ENCODE measurements around the gene RGS16.
"Not testable (repeated sequence)": the region's sequence is repeated elsewhere in the genome, so short reads cannot be mapped to it uniquely, and the experiment has no call there.

Gene RGS16, protein sequence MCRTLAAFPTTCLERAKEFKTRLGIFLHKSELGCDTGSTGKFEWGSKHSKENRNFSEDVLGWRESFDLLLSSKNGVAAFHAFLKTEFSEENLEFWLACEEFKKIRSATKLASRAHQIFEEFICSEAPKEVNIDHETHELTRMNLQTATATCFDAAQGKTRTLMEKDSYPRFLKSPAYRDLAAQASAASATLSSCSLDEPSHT

GRCh38 chr1:182604175-182605164 lies at the start of gene RGS16:
Gene RGS16 (minus strand): TSS chr1:182604389. CDS start chr1:182604259, 130 bp downstream.
- peak; percentile 83 for DNase-seq

DNA sequence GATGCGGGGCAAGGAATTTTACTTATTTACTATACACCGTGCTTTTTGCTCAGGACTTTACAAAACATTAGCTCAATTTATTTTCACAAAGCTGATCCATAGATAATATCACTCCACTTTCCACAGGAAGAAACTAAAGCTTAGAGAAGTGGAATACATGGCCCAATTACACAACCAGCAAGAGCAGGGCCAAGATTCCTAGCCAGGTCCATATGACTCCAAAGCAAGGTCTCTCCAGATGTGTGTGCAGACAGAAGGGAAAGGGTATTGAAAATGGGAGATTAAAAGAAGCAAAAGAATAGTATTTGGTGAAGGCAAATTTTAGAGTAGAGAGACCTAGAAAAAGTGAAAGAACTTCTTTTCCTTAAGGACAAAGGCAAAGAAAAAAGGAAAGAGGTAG lies 49.8 kb upstream of the RGS16 start:
- no peak for DNase-seq

DNA sequence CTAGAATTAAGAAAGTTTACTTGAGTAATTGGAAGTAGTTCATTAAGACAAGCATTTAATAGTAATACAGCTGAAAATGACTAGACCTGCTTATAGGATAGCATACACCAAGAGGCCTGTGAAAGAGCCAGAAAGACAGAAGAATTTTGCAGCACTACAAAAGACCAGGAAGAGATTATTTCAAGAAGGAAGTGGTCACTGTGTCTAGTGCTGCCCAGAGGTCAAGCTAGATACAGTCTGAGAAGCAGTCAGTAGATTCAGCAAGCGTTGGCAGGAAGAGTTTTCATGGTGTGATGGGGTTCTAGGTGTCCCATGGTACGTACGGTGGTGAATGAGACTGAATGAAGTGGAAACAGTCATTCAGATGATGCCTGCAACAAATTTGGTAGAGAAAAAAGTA lies 48.7 kb upstream of the RGS16 start:
- DNase-seq: no peak

DNA sequence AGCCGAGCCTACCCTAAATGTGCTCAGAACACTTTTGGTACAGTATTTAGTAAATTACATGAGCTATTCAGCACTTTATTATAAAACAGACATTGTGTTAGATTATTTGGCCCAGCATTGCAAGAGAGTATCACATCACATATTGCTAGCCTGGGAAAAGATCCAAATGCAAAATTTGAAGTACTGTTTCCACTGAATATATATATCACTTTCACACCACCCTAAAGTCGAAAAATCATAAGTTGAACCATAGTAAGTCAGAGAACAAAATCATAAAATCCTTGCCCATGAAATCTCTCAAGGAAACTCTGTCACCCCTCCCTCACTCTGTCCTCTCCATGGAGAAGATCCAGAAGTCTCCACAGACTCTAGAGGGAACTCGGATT lies 47.1 kb upstream of the RGS16 start:
- no peak for DNase-seq

DNA sequence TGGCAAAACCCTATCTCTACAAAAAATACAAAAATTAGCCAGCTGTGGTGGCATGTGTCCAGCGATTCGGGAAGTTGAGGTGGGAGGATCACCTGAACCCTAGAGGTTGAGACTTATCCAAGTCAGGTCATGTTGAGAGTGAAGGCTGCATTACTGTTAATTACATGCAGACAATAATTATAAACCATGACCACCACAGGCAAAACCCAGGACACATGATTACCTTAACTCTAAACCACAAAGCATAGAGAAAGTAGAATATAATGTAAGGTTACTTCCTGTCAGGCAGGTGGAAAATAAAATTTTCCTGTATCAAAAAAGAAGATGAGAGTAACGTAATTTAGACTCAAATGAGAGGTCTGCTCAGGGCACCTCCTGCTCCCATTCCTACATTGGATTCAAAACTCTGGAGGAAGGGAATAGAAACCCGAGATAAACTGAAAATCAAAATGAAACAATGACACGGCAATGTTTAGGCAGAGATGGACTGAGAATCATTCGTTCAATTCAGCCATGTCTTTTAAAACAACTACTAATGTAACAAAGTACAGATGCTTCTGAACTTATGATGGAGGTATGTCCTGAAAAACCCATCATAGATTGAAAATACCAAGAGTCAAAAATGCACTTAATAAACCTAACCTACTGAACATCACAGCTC lies 46.6 kb upstream of the RGS16 start:
- no peak for DNase-seq

DNA sequence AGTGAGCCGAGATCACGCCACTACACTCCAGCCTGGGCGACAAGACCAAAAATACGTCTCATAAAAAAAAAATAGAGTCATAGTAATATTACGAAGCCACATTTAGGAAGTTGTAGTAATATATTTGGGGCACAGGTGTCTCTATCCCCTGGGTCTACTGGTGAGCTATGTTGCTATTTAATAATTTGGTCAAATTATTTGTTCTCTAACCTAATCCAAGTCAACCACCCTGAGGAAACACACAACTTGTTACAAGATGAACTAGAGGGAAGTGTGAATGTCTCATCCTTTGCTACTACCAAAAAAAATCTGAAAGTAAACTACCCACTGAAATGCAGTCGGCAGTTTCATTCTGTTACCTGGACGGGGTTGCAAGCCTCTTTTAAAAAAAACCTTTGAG lies 44.9 kb upstream of the RGS16 start:
- DNase-seq: no peak

GRCh38 chr1:182646739-182647138 lies 42.5 kb upstream of the RGS16 start:
- DNase-seq: no peak

- no peak for DNase-seq
Observed at GRCh38 chr1:182644886-182645285, 40.7 kb upstream of the RGS16 start.

GRCh38 chr1:182643699-182644098 lies 39.5 kb upstream of the RGS16 start:
- DNase-seq: no peak

DNA sequence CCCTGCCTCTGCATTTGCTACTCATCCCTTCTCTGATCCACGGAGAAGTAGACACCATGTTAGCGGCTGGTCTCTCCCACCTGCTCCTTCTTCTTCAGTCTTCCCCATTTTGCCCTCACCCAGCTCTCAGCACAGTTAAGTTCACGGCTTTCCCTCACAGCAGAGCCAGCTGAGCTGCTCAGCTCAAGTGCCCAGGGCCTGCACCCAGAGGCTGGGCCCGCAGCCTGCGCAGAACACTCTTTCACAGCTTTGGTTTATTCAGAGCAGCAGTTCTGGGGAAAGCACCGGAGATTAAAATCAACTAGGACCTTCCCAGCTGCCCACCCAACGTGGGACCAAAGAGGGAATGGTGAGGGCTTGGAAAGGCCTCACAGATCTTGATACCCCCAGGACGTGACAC lies 38.3 kb upstream of the RGS16 start:
- no peak for DNase-seq

DNA sequence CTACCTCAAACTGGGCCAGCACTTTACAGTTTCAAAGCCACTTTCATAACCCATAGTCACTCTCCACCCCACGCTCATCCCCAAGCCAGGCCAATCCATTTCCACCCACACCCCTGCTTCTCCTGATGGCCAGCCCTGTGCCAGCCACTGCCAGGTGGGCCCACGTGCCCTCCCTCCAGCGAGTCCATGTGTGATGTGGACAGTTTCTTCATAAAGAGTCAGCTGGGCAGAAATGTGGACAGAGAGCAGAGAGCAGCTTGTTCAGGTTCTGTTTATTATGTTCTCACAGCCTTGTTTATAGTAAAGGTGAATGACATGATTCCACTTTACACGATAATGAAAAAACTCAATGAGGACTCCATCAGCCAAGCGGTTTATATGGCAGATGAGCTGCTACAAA lies 37.4 kb upstream of the RGS16 start:
- no peak for DNase-seq

DNA sequence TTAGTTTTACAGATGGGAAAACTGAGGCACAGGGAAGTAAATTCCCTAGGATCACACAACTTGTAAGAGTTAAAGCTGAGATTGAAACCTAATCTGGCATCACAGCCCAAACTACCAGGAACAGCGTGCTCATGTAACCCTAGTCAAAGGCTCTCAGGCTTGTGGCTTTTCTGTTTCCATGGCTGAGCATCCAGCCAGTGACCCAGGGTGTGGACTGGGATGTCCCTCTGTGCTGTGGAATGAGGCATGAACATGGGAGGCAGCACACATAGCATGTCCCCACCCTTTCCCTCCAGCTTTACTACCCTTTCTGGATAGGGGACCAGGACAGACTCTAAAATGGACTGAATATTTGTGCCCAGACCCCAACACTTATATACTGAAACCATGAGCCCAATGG lies 35.1 kb upstream of the RGS16 start:
- DNase-seq: no peak

GRCh38 chr1:182637769-182638168 lies 33.6 kb upstream of the RGS16 start:
- no peak for DNase-seq

GRCh38 chr1:182635871-182636270 lies 31.7 kb upstream of the RGS16 start:
- DNase-seq: no peak

GRCh38 chr1:182634306-182635072 lies 30.3 kb upstream of the RGS16 start:
- DNase-seq: no peak

GRCh38 chr1:182633657-182634281 lies 29.6 kb upstream of the RGS16 start:
- DNase-seq: no peak

DNA sequence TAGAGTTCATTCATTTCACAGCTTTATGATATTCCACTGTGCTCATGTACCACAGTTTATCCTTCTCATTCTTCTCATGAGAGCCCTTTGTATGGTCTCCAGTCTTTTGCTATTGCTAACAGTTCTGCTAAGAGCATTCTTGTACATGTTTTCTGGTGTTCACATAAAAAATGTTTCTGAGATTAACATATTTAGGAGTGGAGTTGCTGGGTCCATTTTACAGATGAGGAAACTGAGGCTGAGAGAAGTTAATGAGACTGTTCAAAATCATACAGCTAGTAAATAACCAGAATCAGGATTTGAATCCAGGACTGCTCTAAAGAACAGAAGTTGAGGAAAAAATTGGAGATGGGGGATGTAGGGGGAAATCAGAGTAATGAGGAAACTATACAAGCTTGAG lies 28.8 kb upstream of the RGS16 start:
- no peak for DNase-seq

DNA sequence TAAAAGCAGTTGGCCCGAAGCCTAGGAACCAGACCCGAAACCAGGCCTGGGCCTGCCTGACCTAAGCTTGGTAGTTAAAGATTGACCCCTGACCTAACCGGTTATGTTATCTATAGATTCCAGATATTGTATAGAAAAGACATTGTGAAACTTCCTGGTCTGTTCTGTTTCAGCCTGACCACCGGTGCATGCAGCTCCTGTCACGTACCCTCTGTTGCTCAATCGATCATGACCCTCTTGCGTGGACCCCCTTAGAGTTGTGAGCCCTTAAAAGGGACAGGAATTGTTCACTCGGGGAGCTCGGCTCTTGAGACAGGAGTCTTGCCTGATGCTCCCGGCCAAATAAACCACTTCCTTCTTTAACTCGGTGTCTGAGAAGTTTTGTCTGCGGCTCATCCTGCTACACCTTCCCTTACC lies 28.3 kb upstream of the RGS16 start:
- not testable (repeated sequence) for DNase-seq

GRCh38 chr1:182631954-182632353 lies 27.8 kb upstream of the RGS16 start:
- DNase-seq: no peak

- DNase-seq: no peak
Observed at GRCh38 chr1:182631053-182631677, 27.0 kb upstream of the RGS16 start.

GRCh38 chr1:182630586-182630985 lies 26.4 kb upstream of the RGS16 start:
- no peak for DNase-seq

GRCh38 chr1:182629499-182630096 lies 25.4 kb upstream of the RGS16 start:
- DNase-seq: peak; percentile 58
